HUES6 (cell line): Measurements from ENCODE around the gene JCHAIN.
"Not testable (repeated sequence)": the region's sequence is repeated elsewhere in the genome, so short reads cannot be mapped to it uniquely, and the experiment has no call there.

Source experiments
- H3K27ac ChIP-seq: 2 replicates; pipeline ENCODE4 v1.7.0; 2013; ENCODE audit warnings: low read depth, mild to moderate bottlenecking, low read length, inconsistent platforms
- H3K27me3 ChIP-seq: 2 replicates; pipeline ENCODE4 v1.6.1; 2013; ENCODE audit warnings: low read length; ENCODE audit not compliant: control insufficient read depth, insufficient read depth
- H3K36me3 ChIP-seq: 2 replicates; pipeline ENCODE4 v1.6.1; 2013; ENCODE audit warnings: low read length; ENCODE audit not compliant: control insufficient read depth, insufficient read depth
- H3K4me1 ChIP-seq: 2 replicates; pipeline ENCODE4 v1.6.1; 2013; ENCODE audit warnings: low read length; ENCODE audit not compliant: control insufficient read depth, insufficient read depth
- H3K4me3 ChIP-seq: 2 replicates; pipeline ENCODE4 v1.5.1; 2013; ENCODE audit warnings: low read depth, low read length
- H3K9ac ChIP-seq: one replicate; pipeline ENCODE4 v1.6.1; 2013; ENCODE audit warnings: mild to moderate bottlenecking, low read length
- H3K9me3 ChIP-seq: 2 replicates; pipeline ENCODE4 v1.6.1; 2013; ENCODE audit warnings: low read depth, low read length; ENCODE audit not compliant: control insufficient read depth, insufficient read depth

The JCHAIN gene

DNA sequence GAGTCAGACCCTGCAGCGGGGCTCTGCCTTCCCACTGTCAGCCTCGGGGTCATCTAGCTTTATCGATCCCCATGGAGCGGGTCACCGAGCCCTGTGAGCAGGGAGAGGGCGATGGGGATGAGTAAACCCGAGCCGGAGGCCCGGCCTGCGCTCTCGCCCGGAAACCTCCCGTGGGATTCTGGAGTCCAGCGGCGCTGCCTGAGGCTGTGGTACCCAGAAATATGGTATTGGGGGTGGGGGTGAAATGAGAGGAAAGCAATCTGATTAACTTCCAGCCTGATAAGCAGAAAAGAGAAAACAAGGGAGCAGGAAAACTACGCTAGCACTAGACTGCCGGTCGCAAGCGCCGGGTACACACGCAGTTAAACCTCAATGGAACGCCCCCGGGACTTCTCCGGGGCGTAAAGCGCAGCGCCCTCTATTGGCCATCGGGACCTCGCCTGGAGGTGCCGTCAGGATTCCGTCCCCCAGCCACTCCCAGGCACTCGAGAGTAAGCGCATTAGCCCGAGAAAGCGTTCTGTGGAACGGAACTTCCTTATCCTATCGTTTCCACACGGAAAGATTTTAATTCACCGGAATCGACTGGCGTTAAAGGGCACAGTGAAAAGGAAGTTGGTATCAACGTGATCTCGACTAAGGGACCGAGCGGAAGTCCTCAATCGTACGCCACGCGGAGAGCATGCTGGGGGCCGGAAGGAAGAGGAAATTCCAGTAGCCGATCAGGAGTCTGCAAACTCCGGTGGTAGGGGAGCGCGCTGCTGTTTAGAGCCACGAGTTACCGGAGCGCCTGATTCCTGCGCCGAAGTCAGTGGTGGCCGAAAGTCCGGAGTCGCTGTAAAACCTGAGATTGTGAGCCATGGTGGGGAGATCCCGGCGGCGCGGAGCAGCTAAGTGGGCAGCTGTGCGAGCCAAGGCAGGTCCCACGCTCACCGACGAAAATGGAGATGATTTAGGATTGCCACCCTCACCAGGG lies 21.8 kb upstream of the JCHAIN start, which contains the start of gene UTP3:
Gene UTP3, plus strand, starts transcription at position 712 of the 974 bp plus-strand sequence. Its CDS starts 146 bp downstream, at position 858.
- peak within 1 kb of the TSS; percentile 97 for H3K4me3 ChIP-seq
- 0 out of 2 replicates have a peak, but pooled peaks cover 5% of the 10 kb centered on the region for H3K36me3 ChIP-seq
- H3K9me3 ChIP-seq: no peaks in the 10 kb centered on the region
- H3K27ac ChIP-seq: peak within 1 kb of the TSS; percentile 79; the same call in 1 of the 2 replicates
- no peaks in the 10 kb centered on the region for H3K27me3 ChIP-seq
- peak within 1 kb of the TSS; percentile 94 for H3K9ac ChIP-seq
- H3K4me1 ChIP-seq: peaks cover 7% of the 10 kb centered on the region

DNA sequence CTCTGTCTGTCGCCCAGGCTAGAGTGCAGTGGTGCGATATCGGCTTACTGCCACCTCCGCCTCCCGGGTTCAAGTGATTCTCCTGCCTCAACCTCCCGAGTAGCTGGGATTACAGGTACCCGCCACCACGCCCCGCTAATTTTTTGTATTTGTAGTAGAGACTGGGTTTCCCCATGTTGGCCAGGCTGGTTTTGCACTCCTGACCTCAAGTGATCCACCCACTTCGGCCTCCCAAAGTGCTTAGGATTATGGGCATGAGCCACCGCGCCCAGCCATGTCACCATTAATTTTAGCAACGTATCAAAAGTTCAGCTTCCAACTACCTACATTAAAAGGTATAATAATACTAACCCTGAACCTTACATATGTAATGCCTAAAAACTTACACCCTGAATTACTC lies 21.1 kb upstream of the JCHAIN start:
- Histone ChIP-seq H3K27ac (peak overlapping the region; percentile 79; the same call in 1 of the 2 replicates), H3K36me3 (0 out of 2 replicates have a peak, but pooled peaks cover 5% of the 10 kb centered on the region), H3K27me3 (no peaks in the 10 kb centered on the region), H3K4me3 (peak overlapping the region; percentile 97), H3K9me3 (no peaks in the 10 kb centered on the region), H3K9ac (peak overlapping the region; percentile 94), H3K4me1 (peaks cover 7% of the 10 kb centered on the region)

DNA sequence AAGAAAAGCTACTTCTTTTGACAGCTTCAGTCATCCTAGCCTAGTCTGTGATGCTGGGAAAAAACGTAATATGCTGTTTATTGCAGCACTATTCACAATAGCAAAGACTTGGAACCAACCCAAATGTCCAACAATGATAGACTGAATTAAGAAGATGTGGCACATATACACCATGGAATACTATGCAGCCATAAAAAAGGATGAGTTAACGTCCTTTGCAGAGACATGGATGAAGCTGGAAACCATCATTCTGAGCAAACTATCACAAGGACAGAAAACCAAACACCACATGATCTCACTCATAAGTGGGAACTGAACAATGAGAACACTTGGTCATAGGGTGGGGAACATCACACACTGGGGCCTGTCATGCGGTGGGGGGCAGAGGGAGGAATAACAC lies 15.8 kb upstream of the JCHAIN start:
- not testable (repeated sequence) for H3K27me3 ChIP-seq, H3K9me3 ChIP-seq, H3K4me1 ChIP-seq, H3K9ac ChIP-seq, H3K4me3 ChIP-seq, H3K36me3 ChIP-seq, H3K27ac ChIP-seq

DNA sequence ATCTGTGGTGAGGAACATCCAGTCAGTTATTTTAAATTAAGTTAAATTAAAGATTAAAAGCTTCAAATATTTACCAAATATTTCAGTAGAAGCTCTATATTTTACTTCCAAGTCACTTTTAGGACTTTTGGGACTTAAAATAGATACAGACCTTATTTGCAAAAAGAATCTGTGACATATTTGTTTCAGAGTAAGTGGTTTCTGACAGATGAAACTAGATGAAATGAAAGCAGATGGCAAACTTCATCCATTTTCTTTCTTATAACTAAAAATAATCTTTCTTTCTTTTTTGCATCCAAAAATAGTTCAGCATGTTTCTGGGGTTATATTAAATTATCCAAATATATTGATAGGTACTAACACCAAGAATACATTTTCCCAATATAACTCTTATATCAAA lies 15.4 kb upstream of the JCHAIN start:
- H3K36me3 ChIP-seq: no peaks in the 10 kb centered on the region
- H3K9me3 ChIP-seq: no peaks in the 10 kb centered on the region
- H3K4me1 ChIP-seq: no peaks in the 10 kb centered on the region
- H3K27me3 ChIP-seq: no peaks in the 10 kb centered on the region
- H3K4me3 ChIP-seq: no peak overlapping the region
- no peak overlapping the region for H3K27ac ChIP-seq
- H3K9ac ChIP-seq: no peak overlapping the region

DNA sequence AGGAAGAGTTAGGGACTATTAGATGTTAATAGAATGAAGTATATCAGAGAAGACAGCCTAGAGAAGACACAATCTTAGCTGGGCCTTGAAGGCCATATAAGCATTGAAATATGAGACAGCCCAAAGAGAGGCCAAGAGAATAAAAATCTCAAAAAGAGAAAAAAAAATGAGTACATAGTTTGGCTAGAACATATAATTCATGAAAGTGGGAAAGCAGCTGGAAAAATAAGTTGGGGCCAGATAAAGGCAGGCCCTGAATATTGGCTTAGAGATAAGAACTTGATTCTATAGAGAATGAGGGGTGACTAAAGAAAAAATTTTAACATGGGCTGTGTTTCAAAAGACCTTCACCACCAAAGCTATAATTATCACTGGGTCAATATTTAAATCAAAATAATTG lies 14.6 kb upstream of the JCHAIN start:
- Histone ChIP-seq H3K4me1 (no peaks in the 10 kb centered on the region), H3K36me3 (no peaks in the 10 kb centered on the region), H3K27me3 (no peaks in the 10 kb centered on the region), H3K9me3 (no peaks in the 10 kb centered on the region), H3K4me3 (no peak overlapping the region), H3K27ac (no peak overlapping the region), H3K9ac (no peak overlapping the region)

DNA sequence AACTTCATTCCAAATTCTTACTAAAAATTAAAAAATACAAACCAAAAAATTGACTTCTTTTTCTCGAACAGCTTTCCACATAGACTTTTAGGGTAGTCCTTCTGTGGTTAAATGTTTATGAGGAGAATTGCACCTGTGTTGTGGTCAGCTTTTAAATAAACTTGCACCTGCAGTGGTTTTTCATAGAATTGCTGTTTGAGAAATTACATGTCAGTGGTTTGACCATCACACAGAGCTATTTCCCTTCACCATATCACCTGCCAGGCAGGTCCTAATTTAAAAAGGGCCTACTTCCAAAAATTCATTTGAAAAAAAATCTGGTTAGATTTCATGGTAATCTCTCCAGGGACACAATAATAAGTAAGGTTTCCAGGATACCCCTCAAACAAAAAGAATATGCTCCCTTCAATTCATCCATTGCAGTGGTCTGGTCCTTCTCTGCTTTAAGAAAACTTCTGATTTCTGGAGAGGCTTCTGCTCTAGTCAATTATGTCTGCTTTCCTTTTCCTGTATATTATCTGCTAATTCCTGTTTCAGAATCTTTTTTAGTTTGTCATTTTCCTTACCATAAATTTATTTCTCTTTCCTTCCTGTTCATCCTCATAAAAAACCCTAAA lies 12.2 kb upstream of the JCHAIN start:
- Histone ChIP-seq H3K36me3 (no peaks in the 10 kb centered on the region), H3K27me3 (no peaks in the 10 kb centered on the region), H3K9ac (no peak overlapping the region), H3K27ac (no peak overlapping the region), H3K4me3 (no peak overlapping the region), H3K4me1 (no peaks in the 10 kb centered on the region), H3K9me3 (no peaks in the 10 kb centered on the region)

DNA sequence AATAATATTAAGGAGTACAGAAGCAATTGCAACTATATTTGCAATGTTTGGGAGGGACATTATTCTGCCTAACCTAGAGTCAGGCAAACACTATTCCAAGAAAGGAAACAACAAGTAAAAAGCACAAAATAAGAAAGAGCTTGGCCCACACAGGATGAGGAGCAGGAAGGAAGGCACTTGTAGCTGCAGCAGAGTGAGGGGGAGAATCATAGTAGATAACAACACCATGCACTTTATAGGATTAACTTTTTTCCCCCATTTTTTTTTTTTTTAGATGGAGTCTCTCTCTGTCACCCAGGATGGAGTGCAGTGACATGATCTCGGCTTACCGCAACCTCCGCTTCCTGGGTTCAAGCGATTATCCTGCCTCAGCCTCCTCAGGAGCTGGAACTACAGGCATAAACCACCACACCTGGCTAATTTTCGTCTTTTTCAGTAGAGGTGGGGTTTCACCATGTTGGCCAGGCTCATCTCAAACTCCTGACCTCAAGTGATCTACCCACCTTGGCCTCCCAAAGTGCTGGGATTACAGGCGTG lies 10.3 kb upstream of the JCHAIN start:
- Histone ChIP-seq H3K4me3 (no peak overlapping the region), H3K4me1 (no peaks in the 10 kb centered on the region), H3K9me3 (no peaks in the 10 kb centered on the region), H3K9ac (no peak overlapping the region), H3K36me3 (no peaks in the 10 kb centered on the region), H3K27me3 (no peaks in the 10 kb centered on the region), H3K27ac (no peak overlapping the region)

DNA sequence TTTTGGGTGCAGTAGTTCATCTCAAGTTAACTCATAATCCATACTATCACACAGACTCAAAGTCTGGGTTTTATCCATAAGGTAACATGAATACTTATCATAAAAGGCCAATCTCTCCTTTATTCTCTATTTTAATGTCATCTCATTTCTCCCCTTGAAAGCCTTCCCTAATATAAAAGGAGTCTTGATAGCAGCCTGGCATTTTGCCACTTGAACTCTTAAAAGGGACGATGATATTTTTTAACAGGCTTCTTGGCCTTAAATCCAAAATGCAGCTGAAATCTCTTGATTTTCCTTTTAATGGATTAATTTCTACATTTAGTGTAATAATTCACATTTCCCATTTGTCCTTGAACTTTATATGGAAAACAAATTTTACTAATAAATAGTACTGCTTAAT lies 8.4 kb upstream of the JCHAIN start:
- Histone ChIP-seq H3K36me3 (no peaks in the 10 kb centered on the region), H3K27ac (no peak overlapping the region), H3K4me1 (no peaks in the 10 kb centered on the region), H3K4me3 (no peak overlapping the region), H3K9me3 (no peaks in the 10 kb centered on the region), H3K27me3 (peaks cover 2% of the 10 kb centered on the region; the same call in 1 of the 2 replicates), H3K9ac (no peak overlapping the region)

DNA sequence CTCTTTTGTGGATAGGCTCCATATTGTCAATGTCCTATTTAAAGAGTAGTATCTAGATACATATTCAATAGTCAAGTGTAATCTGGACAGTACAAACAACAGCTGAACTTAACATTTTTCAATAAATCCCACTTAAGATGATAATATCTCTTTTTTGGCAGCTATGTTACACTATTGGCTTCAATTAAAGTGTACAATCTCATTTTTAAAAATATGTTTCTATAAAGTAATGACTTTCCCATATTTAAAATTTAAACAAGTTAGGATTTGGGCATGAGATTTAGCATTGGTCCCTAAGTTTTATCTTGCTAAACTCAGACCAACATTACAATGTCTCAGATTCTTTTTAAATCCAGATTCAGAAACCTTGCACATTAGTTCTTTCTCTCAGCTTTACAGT lies 7.9 kb upstream of the JCHAIN start:
- Histone ChIP-seq H3K9ac (no peak overlapping the region), H3K27me3 (peaks cover 2% of the 10 kb centered on the region; the same call in 1 of the 2 replicates), H3K4me3 (no peak overlapping the region), H3K27ac (no peak overlapping the region), H3K9me3 (no peaks in the 10 kb centered on the region), H3K4me1 (no peaks in the 10 kb centered on the region), H3K36me3 (no peaks in the 10 kb centered on the region)

DNA sequence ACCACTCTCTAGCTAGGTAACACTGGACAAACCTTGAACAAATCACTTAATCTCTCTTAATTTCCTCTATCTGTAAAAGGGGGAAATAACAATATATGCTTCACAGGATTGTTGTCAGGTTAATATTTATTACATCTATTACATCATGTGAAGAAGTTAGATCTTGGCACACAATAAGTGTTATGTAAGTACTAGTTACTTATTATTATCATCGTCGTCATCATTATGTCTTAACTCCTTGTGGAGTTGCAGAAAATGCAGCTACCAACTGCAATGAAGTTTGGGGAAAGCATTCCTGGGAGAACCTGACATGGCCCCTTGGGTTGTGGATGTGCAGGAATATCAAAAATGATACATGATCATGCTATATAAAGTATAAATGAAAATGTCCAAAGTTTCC lies 4.8 kb upstream of the JCHAIN start:
- H3K9ac ChIP-seq: no peak overlapping the region
- no peak overlapping the region for H3K27ac ChIP-seq
- no peaks in the 10 kb centered on the region for H3K36me3 ChIP-seq
- peaks cover 2% of the 10 kb centered on the region; the same call in 1 of the 2 replicates for H3K27me3 ChIP-seq
- H3K4me3 ChIP-seq: no peak overlapping the region
- no peaks in the 10 kb centered on the region for H3K9me3 ChIP-seq
- no peaks in the 10 kb centered on the region for H3K4me1 ChIP-seq
